Ureter (tissue), 1 donor: ENCODE measurements around the gene E2F3. TPM values are rescaled to one million over a fixed set of nuclear protein-coding genes. Genes with fewer than 3 reads are reported as not detected.

Experiments
- DNase-seq: peaks from one replicate; pipeline ENCODE4 v3.0.0-alpha.2; 2020; ENCODE audit warnings: low spot score
- total RNA-seq: library from RNA; stranded (reverse); gene quantifications from one replicate; pipeline ENCODE4 v1.2.4, GENCODE V29; 2023
- donor health status: DM: yes; HTN: yes; CAD: no.

The E2F3 gene
- total RNA-seq: 14.5 TPM

GRCh38 chr6:20401205-20402091 lies at the start of gene E2F3:
Gene E2F3, plus strand, starts transcription at chr6:20401879. Its CDS starts 354 bp downstream, at chr6:20402233.
- peak; percentile 100 for DNase-seq

GRCh38 chr6:20352346-20352745 lies 49.3 kb upstream of the E2F3 start:
- no peak for DNase-seq

- no peak for DNase-seq
Observed at GRCh38 chr6:20353134-20353533, 48.5 kb upstream of the E2F3 start.

- DNase-seq: no peak
Observed at GRCh38 chr6:20354366-20354765, 47.3 kb upstream of the E2F3 start.

- DNase-seq: no peak
Observed at GRCh38 chr6:20360471-20361119, 41.1 kb upstream of the E2F3 start.

- no peak for DNase-seq
Observed at GRCh38 chr6:20362623-20363022, 39.1 kb upstream of the E2F3 start.

- no peak for DNase-seq
Observed at GRCh38 chr6:20364327-20364726, 37.4 kb upstream of the E2F3 start.

- no peak for DNase-seq
Observed at GRCh38 chr6:20365456-20365855, 36.2 kb upstream of the E2F3 start.

GRCh38 chr6:20366082-20366830 lies 35.4 kb upstream of the E2F3 start:
- no peak for DNase-seq

GRCh38 chr6:20367743-20368485 lies 33.8 kb upstream of the E2F3 start:
- no peak for DNase-seq

- no peak for DNase-seq
Observed at GRCh38 chr6:20370393-20370792, 31.3 kb upstream of the E2F3 start.

- DNase-seq: no peak
Observed at GRCh38 chr6:20370801-20371200, 30.9 kb upstream of the E2F3 start.

- DNase-seq: no peak
Observed at GRCh38 chr6:20375436-20375835, 26.2 kb upstream of the E2F3 start.

GRCh38 chr6:20377623-20378265 lies 23.9 kb upstream of the E2F3 start:
- no peak for DNase-seq

- no peak for DNase-seq
Observed at GRCh38 chr6:20379231-20379630, 22.4 kb upstream of the E2F3 start.

- no peak for DNase-seq
Observed at GRCh38 chr6:20386218-20386617, 15.5 kb upstream of the E2F3 start.

GRCh38 chr6:20389066-20389465 lies 12.6 kb upstream of the E2F3 start:
- DNase-seq: no peak

- no peak for DNase-seq
Observed at GRCh38 chr6:20393297-20393696, 8.4 kb upstream of the E2F3 start.

- DNase-seq: no peak
Observed at GRCh38 chr6:20399518-20399917, 2.2 kb upstream of the E2F3 start.

- peak; percentile 46 for DNase-seq
Observed at GRCh38 chr6:20400456-20401204, 1.0 kb upstream of the E2F3 start.

GRCh38 chr6:20402092-20402341 lies 338 bp downstream of the E2F3 start:
- no peak for DNase-seq
